HL-60 (cell line): Measurements from ENCODE around the gene FIGN.

Source experiments
- DNase-seq, 2 experiments: peaks; one replicate each; pipeline ENCODE4 v3.0.0-alpha.2; 2010 to 2020; ENCODE audit warnings: low read depth in 1 of 2, low spot score in 1 of 2
- H3K27ac ChIP-seq: fragments of 250-450 bp; sonication (Bioruptor Pico); replicated peaks from 2 replicates; pipeline ENCODE4 v1.5.1; 2020; ENCODE audit warnings: mild to moderate bottlenecking, moderate library complexity
- H3K27me3 ChIP-seq: fragments of 250-450 bp; sonication (Bioruptor Pico); 2 replicates; pipeline ENCODE4 v1.5.1; 2021; ENCODE audit warnings: mild to moderate bottlenecking, moderate library complexity; ENCODE audit not compliant: insufficient read depth, poor library complexity, severe bottlenecking
- H3K4me3 ChIP-seq: replicated peaks from 2 replicates; pipeline ENCODE4 v1.5.1; 2011; ENCODE audit warnings: mild to moderate bottlenecking, control low read depth, low read length; ENCODE audit not compliant: insufficient read depth
- GABPA ChIP-seq: IDR thresholded peaks from 2 replicates; pipeline ENCODE4 v1.6.1; 2012; ENCODE audit warnings: low read depth
- POLR2AphosphoS5 ChIP-seq: IDR thresholded peaks from 2 replicates; pipeline ENCODE4 v1.6.1; 2012; ENCODE audit warnings: low read depth
- SPI1 ChIP-seq: IDR thresholded peaks from 2 replicates; pipeline ENCODE4 v1.6.1; 2012; ENCODE audit warnings: low read depth, mild to moderate bottlenecking, borderline replicate concordance
- TF ChIP-seq, protein P1 (sequence below): IDR thresholded peaks from 2 replicates; pipeline ENCODE4 v1.6.1; 2012; ENCODE audit warnings: low read depth; ENCODE audit not compliant: insufficient replicate concordance
- TF ChIP-seq, protein P2 (sequence below): IDR thresholded peaks from one replicate; pipeline ENCODE4 v1.5.1; 2011; ENCODE audit warnings: low read length, control low read depth, inconsistent platforms; ENCODE audit not compliant: insufficient read depth

The FIGN gene

GRCh38 chr2:163659224-163659623, 76.6 kb downstream of the FIGN start:
- Histone ChIP-seq H3K4me3 (no peak overlapping the region), H3K27me3 (no peaks in the 10 kb centered on the region), H3K27ac (no peak overlapping the region)
- DNase-seq = no peak
- TF ChIP-seq, protein P1, sequence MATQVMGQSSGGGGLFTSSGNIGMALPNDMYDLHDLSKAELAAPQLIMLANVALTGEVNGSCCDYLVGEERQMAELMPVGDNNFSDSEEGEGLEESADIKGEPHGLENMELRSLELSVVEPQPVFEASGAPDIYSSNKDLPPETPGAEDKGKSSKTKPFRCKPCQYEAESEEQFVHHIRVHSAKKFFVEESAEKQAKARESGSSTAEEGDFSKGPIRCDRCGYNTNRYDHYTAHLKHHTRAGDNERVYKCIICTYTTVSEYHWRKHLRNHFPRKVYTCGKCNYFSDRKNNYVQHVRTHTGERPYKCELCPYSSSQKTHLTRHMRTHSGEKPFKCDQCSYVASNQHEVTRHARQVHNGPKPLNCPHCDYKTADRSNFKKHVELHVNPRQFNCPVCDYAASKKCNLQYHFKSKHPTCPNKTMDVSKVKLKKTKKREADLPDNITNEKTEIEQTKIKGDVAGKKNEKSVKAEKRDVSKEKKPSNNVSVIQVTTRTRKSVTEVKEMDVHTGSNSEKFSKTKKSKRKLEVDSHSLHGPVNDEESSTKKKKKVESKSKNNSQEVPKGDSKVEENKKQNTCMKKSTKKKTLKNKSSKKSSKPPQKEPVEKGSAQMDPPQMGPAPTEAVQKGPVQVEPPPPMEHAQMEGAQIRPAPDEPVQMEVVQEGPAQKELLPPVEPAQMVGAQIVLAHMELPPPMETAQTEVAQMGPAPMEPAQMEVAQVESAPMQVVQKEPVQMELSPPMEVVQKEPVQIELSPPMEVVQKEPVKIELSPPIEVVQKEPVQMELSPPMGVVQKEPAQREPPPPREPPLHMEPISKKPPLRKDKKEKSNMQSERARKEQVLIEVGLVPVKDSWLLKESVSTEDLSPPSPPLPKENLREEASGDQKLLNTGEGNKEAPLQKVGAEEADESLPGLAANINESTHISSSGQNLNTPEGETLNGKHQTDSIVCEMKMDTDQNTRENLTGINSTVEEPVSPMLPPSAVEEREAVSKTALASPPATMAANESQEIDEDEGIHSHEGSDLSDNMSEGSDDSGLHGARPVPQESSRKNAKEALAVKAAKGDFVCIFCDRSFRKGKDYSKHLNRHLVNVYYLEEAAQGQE = no peak
- TF ChIP-seq, protein P2, sequence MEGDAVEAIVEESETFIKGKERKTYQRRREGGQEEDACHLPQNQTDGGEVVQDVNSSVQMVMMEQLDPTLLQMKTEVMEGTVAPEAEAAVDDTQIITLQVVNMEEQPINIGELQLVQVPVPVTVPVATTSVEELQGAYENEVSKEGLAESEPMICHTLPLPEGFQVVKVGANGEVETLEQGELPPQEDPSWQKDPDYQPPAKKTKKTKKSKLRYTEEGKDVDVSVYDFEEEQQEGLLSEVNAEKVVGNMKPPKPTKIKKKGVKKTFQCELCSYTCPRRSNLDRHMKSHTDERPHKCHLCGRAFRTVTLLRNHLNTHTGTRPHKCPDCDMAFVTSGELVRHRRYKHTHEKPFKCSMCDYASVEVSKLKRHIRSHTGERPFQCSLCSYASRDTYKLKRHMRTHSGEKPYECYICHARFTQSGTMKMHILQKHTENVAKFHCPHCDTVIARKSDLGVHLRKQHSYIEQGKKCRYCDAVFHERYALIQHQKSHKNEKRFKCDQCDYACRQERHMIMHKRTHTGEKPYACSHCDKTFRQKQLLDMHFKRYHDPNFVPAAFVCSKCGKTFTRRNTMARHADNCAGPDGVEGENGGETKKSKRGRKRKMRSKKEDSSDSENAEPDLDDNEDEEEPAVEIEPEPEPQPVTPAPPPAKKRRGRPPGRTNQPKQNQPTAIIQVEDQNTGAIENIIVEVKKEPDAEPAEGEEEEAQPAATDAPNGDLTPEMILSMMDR = no peak
- TF ChIP-seq POLR2AphosphoS5 (no peak), GABPA (no peak), SPI1 (no peak)

DNA sequence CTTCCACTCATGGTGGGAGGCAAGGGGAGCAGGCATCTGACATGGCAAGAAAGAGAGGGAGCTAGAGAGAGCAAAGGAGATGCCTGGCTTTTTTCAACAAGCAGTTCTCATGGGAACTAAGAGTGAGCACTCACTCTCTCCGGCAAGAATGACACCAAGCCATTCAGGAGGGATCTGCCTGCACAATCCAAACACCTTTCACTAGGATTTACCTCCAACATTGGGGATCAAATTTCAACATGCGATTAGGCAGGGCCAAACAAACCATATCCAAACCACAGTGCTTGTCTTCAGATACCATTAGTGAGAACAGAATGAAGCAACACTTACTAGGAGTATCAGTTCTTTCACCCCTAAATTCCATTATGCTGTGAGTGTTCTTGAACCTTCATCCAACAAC, 77.3 kb downstream of the FIGN start:
- no peak overlapping the region for H3K4me3 ChIP-seq
- DNase-seq = no peak
- no peak overlapping the region for H3K27ac ChIP-seq

GRCh38 chr2:163657281-163657656, 78.5 kb downstream of the FIGN start:
- DNase-seq = no peak
- Histone ChIP-seq H3K4me3 (no peak overlapping the region), H3K27ac (no peak overlapping the region), H3K27me3 (no peaks in the 10 kb centered on the region)
- TF ChIP-seq, protein P1 = no peak
- TF ChIP-seq, protein P2 = no peak
- TF ChIP-seq SPI1 (no peak), POLR2AphosphoS5 (no peak), GABPA (no peak)

More for the DNA sequence above, 77.3 kb downstream of the FIGN start:
- no peaks in the 10 kb centered on the region for H3K27me3 ChIP-seq
- TF ChIP-seq, protein P1 = no peak
- TF ChIP-seq POLR2AphosphoS5 (no peak), GABPA (no peak), SPI1 (no peak)
- TF ChIP-seq, protein P2 = no peak
